Measurements from ENCODE around the gene ACTR1A.

The ACTR1A gene

DNA sequence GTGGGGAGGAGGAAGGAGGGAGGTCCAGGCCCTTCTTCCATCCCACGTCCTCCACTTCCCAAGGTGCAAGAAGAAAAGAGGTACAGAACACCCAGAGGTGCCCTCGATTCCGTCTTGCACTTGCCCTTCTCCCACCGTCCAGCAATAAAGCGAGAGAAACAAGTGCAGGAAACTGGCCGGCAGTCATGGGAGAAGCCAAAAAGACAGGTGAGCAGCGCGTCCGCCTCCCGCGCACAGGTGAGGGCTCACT lies 52.5 kb downstream of the ACTR1A start:
- Histone ChIP-seq H3K79me1 (ENCODE audit: low read length) (peaks cover 10% of the 10 kb centered on the region), H2AK5ac (ENCODE audit: low read length) (no peak overlapping the region), H3K27ac (ENCODE audit: low read depth, low read length) (peak overlapping the region; percentile 7), H3K4me3 (ENCODE audit: low read length) (peak overlapping the region; percentile 57), H3K36me3 (ENCODE audit: control insufficient read depth, insufficient read depth, low read length) (peaks cover 3% of the 10 kb centered on the region), H3K23ac (ENCODE audit: low read length) (no peak overlapping the region), H3K18ac (ENCODE audit: low read length) (peak overlapping the region; percentile 87), H3K56ac (ENCODE audit: low read length) (peak overlapping the region; percentile 93), H3K27me3 (ENCODE audit: insufficient read depth, low read length, poor library complexity) (no peaks in the 10 kb centered on the region), H3K4ac (ENCODE audit: low read depth, low read length) (peak overlapping the region; percentile 62), H2BK120ac (ENCODE audit: low read depth, low read length) (no peak overlapping the region), H3K9ac (ENCODE audit: low read length) (peak overlapping the region; percentile 88), H3K4me1 (ENCODE audit: control insufficient read depth, low read depth, low read length) (peaks cover 9% of the 10 kb centered on the region), H2BK15ac (replicated peaks; ENCODE audit: low read depth) (no peak overlapping the region), H2BK5ac (ENCODE audit: low read length) (peak overlapping the region; percentile 73), H3K4me2 (ENCODE audit: low read length) (peak overlapping the region; percentile 64), H4K5ac (ENCODE audit: low read length) (no peak overlapping the region), H3K79me2 (ENCODE audit: control insufficient read depth, insufficient read depth, low read length) (peaks cover 8% of the 10 kb centered on the region), H4K8ac (ENCODE audit: low read depth, low read length) (no peak overlapping the region)
- DNase-seq: no peak
- WGBS (ENCODE audit: extremely low coverage, insufficient coverage, low lambda C conversion rate): no CpG with 5 or more reads among the region's 11 CpGs

DNA sequence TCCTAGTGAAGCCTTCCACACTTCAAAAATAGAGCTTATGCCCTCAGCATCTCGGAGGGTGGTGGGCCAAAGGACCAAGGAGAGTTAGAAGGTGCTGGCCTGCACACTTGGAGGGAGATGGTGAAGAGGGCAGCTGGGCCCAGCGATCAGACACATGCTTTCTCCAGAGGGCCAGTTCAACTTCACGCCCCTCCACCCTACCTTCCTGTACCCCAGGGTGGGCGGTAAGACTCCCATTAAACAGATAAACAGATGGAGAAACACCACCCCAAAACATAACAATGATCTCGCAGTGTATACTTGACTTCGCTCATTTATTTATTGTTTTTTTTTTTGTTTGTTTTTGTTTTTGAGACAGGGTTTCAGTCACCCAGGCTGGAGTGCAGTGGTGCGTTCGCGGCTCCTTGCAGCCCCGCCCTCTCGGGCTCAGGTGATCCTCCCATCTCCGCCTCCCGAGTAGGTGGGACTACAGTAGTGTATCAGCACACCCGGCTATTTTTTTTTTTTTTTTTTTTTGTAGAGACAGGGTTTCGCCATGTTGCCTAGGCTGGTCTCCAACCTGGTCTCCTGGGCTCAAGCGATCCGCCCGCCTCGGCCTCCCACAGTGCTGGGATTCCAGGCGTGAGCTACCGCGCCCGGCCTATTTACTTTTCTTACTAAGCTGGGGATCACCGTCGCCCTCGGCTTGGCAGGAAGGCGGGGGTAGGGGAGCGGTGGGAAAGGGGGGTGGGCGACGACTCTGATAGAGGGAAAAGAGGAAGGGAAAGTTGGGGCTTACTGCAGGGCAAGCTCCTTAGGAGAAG lies 53.0 kb downstream of the ACTR1A start:
- peak; percentile 91 for DNase-seq
- Histone ChIP-seq H3K4me1 (ENCODE audit: control insufficient read depth, low read depth, low read length) (peaks cover 9% of the 10 kb centered on the region), H3K9ac (ENCODE audit: low read length) (peak overlapping the region; percentile 88), H3K4ac (ENCODE audit: low read depth, low read length) (peak overlapping the region; percentile 62), H2BK120ac (ENCODE audit: low read depth, low read length) (no peak overlapping the region), H2AK5ac (ENCODE audit: low read length) (no peak overlapping the region), H3K23ac (ENCODE audit: low read length) (no peak overlapping the region), H2BK15ac (replicated peaks; ENCODE audit: low read depth) (no peak overlapping the region), H4K5ac (ENCODE audit: low read length) (no peak overlapping the region), H3K27me3 (ENCODE audit: insufficient read depth, low read length, poor library complexity) (no peaks in the 10 kb centered on the region), H3K36me3 (ENCODE audit: control insufficient read depth, insufficient read depth, low read length) (peaks cover 3% of the 10 kb centered on the region), H3K79me1 (ENCODE audit: low read length) (peaks cover 10% of the 10 kb centered on the region), H3K79me2 (ENCODE audit: control insufficient read depth, insufficient read depth, low read length) (peaks cover 8% of the 10 kb centered on the region), H3K18ac (ENCODE audit: low read length) (peak overlapping the region; percentile 87), H4K8ac (ENCODE audit: low read depth, low read length) (no peak overlapping the region), H2BK5ac (ENCODE audit: low read length) (peak overlapping the region; percentile 73), H3K27ac (ENCODE audit: low read depth, low read length) (peak overlapping the region; percentile 7), H3K4me2 (ENCODE audit: low read length) (peak overlapping the region; percentile 64), H3K56ac (ENCODE audit: low read length) (peak overlapping the region; percentile 93), H3K4me3 (ENCODE audit: low read length) (peak overlapping the region; percentile 57)
- no CpG with 5 or more reads among the region's 30 CpGs for WGBS (ENCODE audit: extremely low coverage, insufficient coverage, low lambda C conversion rate)

DNA sequence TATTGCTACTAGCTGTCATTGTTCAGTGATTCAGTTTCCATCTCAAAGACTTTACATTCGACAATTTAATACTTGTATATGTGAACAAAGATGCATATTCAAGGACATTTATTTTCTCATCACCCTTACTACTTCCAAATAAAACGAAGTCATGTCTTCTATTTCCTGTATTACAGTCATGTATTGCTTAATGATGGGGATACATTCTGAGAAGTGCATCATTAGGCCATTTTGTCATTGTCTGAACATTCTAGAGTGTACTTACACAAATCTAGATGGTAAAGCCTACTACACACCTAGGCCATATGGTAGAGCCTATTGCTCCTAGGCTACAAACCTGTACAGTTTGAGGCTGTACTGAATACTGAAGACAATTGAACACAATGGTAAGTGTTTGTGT lies 57.7 kb downstream of the ACTR1A start:
- H3K79me1 ChIP-seq (ENCODE audit: low read length): no peaks in the 10 kb centered on the region
- no peaks in the 10 kb centered on the region for H3K79me2 ChIP-seq (ENCODE audit: control insufficient read depth, insufficient read depth, low read length)
- WGBS (ENCODE audit: extremely low coverage, insufficient coverage, low lambda C conversion rate): no CpG with 5 or more reads among the region's 2 CpGs
- no peak overlapping the region for H3K27ac ChIP-seq (ENCODE audit: low read depth, low read length)
- peaks cover 3% of the 10 kb centered on the region for H3K4me1 ChIP-seq (ENCODE audit: control insufficient read depth, low read depth, low read length)
- H3K4me3 ChIP-seq (ENCODE audit: low read length): no peak overlapping the region
- H4K5ac ChIP-seq (ENCODE audit: low read length): no peak overlapping the region
- no peak overlapping the region for H3K4ac ChIP-seq (ENCODE audit: low read depth, low read length)
- H3K23ac ChIP-seq (ENCODE audit: low read length): no peak overlapping the region
- no peak overlapping the region for H3K18ac ChIP-seq (ENCODE audit: low read length)
- H4K8ac ChIP-seq (ENCODE audit: low read depth, low read length): no peak overlapping the region
- H3K36me3 ChIP-seq (ENCODE audit: control insufficient read depth, insufficient read depth, low read length): no peaks in the 10 kb centered on the region
- no peak overlapping the region for H2BK5ac ChIP-seq (ENCODE audit: low read length)
- H3K4me2 ChIP-seq (ENCODE audit: low read length): no peak overlapping the region
- H3K56ac ChIP-seq (ENCODE audit: low read length): no peak overlapping the region
- no peak overlapping the region for H3K9ac ChIP-seq (ENCODE audit: low read length)
- no peak overlapping the region for H2AK5ac ChIP-seq (ENCODE audit: low read length)
- no peaks in the 10 kb centered on the region for H3K27me3 ChIP-seq (ENCODE audit: insufficient read depth, low read length, poor library complexity)
- no peak overlapping the region for H2BK15ac ChIP-seq (replicated peaks; ENCODE audit: low read depth)
- H2BK120ac ChIP-seq (ENCODE audit: low read depth, low read length): no peak overlapping the region
- no peak for DNase-seq

DNA sequence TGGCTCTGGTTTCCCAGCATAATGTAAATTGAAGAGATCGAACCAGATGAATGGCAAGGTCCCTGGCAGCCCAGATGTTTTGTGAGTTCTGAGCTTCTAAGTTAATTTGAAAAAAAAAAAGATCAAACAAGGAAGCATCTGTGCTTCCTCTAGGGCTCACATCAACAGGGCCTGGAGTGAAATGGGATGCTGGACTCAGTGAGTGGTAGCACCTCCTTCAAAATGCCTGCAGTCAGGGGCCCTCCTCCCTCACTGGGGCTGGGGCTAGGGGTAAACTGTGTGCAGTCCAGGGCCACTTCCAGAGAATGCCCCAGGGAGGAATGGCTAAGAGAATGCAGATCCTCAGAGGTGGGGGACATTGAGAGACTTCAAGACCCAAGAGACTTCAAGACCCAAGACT lies 64.1 kb downstream of the ACTR1A start:
- H2BK15ac ChIP-seq (replicated peaks; ENCODE audit: low read depth): no peak overlapping the region
- DNase-seq: no peak
- H4K8ac ChIP-seq (ENCODE audit: low read depth, low read length): no peak overlapping the region
- no CpG with 5 or more reads among the region's 1 CpG for WGBS (ENCODE audit: extremely low coverage, insufficient coverage, low lambda C conversion rate)
- no peak overlapping the region for H3K23ac ChIP-seq (ENCODE audit: low read length)
- no peak overlapping the region for H3K27ac ChIP-seq (ENCODE audit: low read depth, low read length)
- H3K36me3 ChIP-seq (ENCODE audit: control insufficient read depth, insufficient read depth, low read length): no peaks in the 10 kb centered on the region
- no peak overlapping the region for H3K18ac ChIP-seq (ENCODE audit: low read length)
- no peak overlapping the region for H2BK5ac ChIP-seq (ENCODE audit: low read length)
- H3K4me2 ChIP-seq (ENCODE audit: low read length): no peak overlapping the region
- no peaks in the 10 kb centered on the region for H3K79me1 ChIP-seq (ENCODE audit: low read length)
- no peak overlapping the region for H3K4ac ChIP-seq (ENCODE audit: low read depth, low read length)
- no peak overlapping the region for H3K56ac ChIP-seq (ENCODE audit: low read length)
- no peak overlapping the region for H2AK5ac ChIP-seq (ENCODE audit: low read length)
- no peak overlapping the region for H4K5ac ChIP-seq (ENCODE audit: low read length)
- H3K4me3 ChIP-seq (ENCODE audit: low read length): no peak overlapping the region
- H3K79me2 ChIP-seq (ENCODE audit: control insufficient read depth, insufficient read depth, low read length): no peaks in the 10 kb centered on the region
- peaks cover 3% of the 10 kb centered on the region for H3K4me1 ChIP-seq (ENCODE audit: control insufficient read depth, low read depth, low read length)
- no peaks in the 10 kb centered on the region for H3K27me3 ChIP-seq (ENCODE audit: insufficient read depth, low read length, poor library complexity)
- no peak overlapping the region for H3K9ac ChIP-seq (ENCODE audit: low read length)
- H2BK120ac ChIP-seq (ENCODE audit: low read depth, low read length): no peak overlapping the region

DNA sequence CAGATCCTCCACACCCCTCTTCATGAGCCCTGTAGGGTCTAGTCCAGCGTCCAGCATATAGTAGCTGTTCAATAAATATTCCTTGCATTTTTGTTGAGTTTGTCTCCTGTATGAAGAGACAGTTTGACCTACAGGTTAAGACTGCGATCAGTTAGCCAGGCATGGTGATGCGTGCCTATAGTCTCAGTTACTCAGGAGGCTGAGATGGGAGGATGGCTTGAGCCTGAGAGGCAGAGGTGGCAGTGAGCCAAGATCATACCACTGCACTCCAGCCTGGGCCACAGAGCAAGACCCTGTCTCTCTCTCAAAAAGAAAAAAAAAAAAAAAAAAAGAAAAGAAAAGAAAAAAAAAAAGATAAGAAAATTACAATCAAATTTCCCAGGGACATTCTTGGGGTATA lies 65.0 kb downstream of the ACTR1A start:
- H3K27ac ChIP-seq (ENCODE audit: low read depth, low read length): no peak overlapping the region
- no CpG with 5 or more reads among the region's 3 CpGs for WGBS (ENCODE audit: extremely low coverage, insufficient coverage, low lambda C conversion rate)
- H2BK15ac ChIP-seq (replicated peaks; ENCODE audit: low read depth): no peak overlapping the region
- no peaks in the 10 kb centered on the region for H3K79me2 ChIP-seq (ENCODE audit: control insufficient read depth, insufficient read depth, low read length)
- no peak overlapping the region for H3K9ac ChIP-seq (ENCODE audit: low read length)
- H3K18ac ChIP-seq (ENCODE audit: low read length): no peak overlapping the region
- DNase-seq: no peak
- H3K4ac ChIP-seq (ENCODE audit: low read depth, low read length): no peak overlapping the region
- H3K27me3 ChIP-seq (ENCODE audit: insufficient read depth, low read length, poor library complexity): no peaks in the 10 kb centered on the region
- H4K8ac ChIP-seq (ENCODE audit: low read depth, low read length): no peak overlapping the region
- no peak overlapping the region for H3K23ac ChIP-seq (ENCODE audit: low read length)
- no peak overlapping the region for H2AK5ac ChIP-seq (ENCODE audit: low read length)
- H3K4me2 ChIP-seq (ENCODE audit: low read length): no peak overlapping the region
- H3K56ac ChIP-seq (ENCODE audit: low read length): no peak overlapping the region
- H3K4me3 ChIP-seq (ENCODE audit: low read length): no peak overlapping the region
- no peaks in the 10 kb centered on the region for H3K36me3 ChIP-seq (ENCODE audit: control insufficient read depth, insufficient read depth, low read length)
- no peak overlapping the region for H4K5ac ChIP-seq (ENCODE audit: low read length)
- H2BK120ac ChIP-seq (ENCODE audit: low read depth, low read length): no peak overlapping the region
- peaks cover 3% of the 10 kb centered on the region for H3K4me1 ChIP-seq (ENCODE audit: control insufficient read depth, low read depth, low read length)
- H3K79me1 ChIP-seq (ENCODE audit: low read length): no peaks in the 10 kb centered on the region
- no peak overlapping the region for H2BK5ac ChIP-seq (ENCODE audit: low read length)

DNA sequence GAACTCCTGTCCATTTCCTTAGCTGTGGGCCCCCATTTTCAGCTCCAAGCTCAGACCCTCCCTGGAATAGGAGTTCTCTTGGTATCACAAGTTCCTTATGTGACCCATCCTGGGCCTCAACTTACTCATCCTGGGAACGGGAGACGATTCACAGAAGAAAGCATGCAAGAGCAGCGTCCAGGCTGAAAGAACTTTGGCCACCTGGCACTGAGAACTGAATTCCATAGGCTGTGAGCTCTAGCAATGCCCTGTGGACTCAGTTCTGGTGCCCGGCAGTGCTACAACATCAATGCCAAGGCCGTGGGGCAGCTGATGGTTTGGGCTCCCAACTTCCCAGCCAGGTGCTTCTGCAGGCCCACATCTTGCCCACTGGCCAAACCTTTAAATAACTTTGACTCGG lies 66.2 kb downstream of the ACTR1A start:
- no peak overlapping the region for H2BK15ac ChIP-seq (replicated peaks; ENCODE audit: low read depth)
- no peak overlapping the region for H3K23ac ChIP-seq (ENCODE audit: low read length)
- H2AK5ac ChIP-seq (ENCODE audit: low read length): no peak overlapping the region
- no peaks in the 10 kb centered on the region for H3K36me3 ChIP-seq (ENCODE audit: control insufficient read depth, insufficient read depth, low read length)
- H2BK120ac ChIP-seq (ENCODE audit: low read depth, low read length): no peak overlapping the region
- no peak overlapping the region for H3K27ac ChIP-seq (ENCODE audit: low read depth, low read length)
- no peak overlapping the region for H3K18ac ChIP-seq (ENCODE audit: low read length)
- no peak overlapping the region for H3K4me2 ChIP-seq (ENCODE audit: low read length)
- no peak overlapping the region for H3K4ac ChIP-seq (ENCODE audit: low read depth, low read length)
- peaks cover 3% of the 10 kb centered on the region for H3K79me1 ChIP-seq (ENCODE audit: low read length)
- no peaks in the 10 kb centered on the region for H3K27me3 ChIP-seq (ENCODE audit: insufficient read depth, low read length, poor library complexity)
- no peak overlapping the region for H3K4me3 ChIP-seq (ENCODE audit: low read length)
- no peak overlapping the region for H3K9ac ChIP-seq (ENCODE audit: low read length)
- peaks cover 3% of the 10 kb centered on the region for H3K4me1 ChIP-seq (ENCODE audit: control insufficient read depth, low read depth, low read length)
- no peak overlapping the region for H3K56ac ChIP-seq (ENCODE audit: low read length)
- H4K8ac ChIP-seq (ENCODE audit: low read depth, low read length): no peak overlapping the region
- no peak overlapping the region for H4K5ac ChIP-seq (ENCODE audit: low read length)
- H2BK5ac ChIP-seq (ENCODE audit: low read length): no peak overlapping the region
- no peak for DNase-seq
- H3K79me2 ChIP-seq (ENCODE audit: control insufficient read depth, insufficient read depth, low read length): no peaks in the 10 kb centered on the region
- WGBS (ENCODE audit: extremely low coverage, insufficient coverage, low lambda C conversion rate): no CpG with 5 or more reads among the region's 6 CpGs
